Liver (tissue), 3 donors: Measurements from ENCODE around the gene CPZ.

ENCODE experiments used
- EGR1 ChIP-seq, 2 donors: IDR thresholded peaks; 2 replicates each; pipeline ENCODE4 v1.6.1; 2016 to 2018; ENCODE audit warnings: antibody characterized with exemption in 2 of 2, low read depth in 2 of 2
- GABPA ChIP-seq, 2 donors: IDR thresholded peaks in 1 of 2; conservative IDR thresholded peaks in 1 of 2; 2 replicates each; pipeline ENCODE4 v1.6.1; 2016; ENCODE audit warnings: antibody characterized with exemption in 2 of 2, mild to moderate bottlenecking in 1 of 2, moderate library complexity in 1 of 2
- RAD21 ChIP-seq, 2 donors: IDR thresholded peaks; 2 replicates each; pipeline ENCODE4 v1.6.1; 2016; ENCODE audit warnings: antibody characterized with exemption in 2 of 2, mild to moderate bottlenecking in 2 of 2
- SP1 ChIP-seq: IDR thresholded peaks from 2 replicates; pipeline ENCODE4 v1.6.1; 2018; ENCODE audit warnings: antibody characterized with exemption, mild to moderate bottlenecking
- TAF1 ChIP-seq: conservative IDR thresholded peaks from 2 replicates; pipeline ENCODE4 v1.6.1; 2016; ENCODE audit warnings: antibody characterized with exemption, mild to moderate bottlenecking
- YY1 ChIP-seq: IDR thresholded peaks from 2 replicates; pipeline ENCODE4 v1.6.1; 2016; ENCODE audit warnings: antibody characterized with exemption, mild to moderate bottlenecking
- TF ChIP-seq, protein P1 (sequence below): fragments of 150-350 bp; IDR thresholded peaks from 2 replicates; pipeline ENCODE4 v1.5.1; 2017; ENCODE audit warnings: improper control_type of control experiment, low read depth, low read length; ENCODE audit not compliant: missing input control
- TF ChIP-seq, protein P2 (sequence below): IDR thresholded peaks from 2 replicates; pipeline ENCODE4 v1.6.1; 2016; ENCODE audit warnings: antibody characterized with exemption, mild to moderate bottlenecking
- TF ChIP-seq, protein P3 (sequence below): IDR thresholded peaks from 2 replicates; pipeline ENCODE4 v1.6.1; 2016; ENCODE audit warnings: antibody characterized with exemption
- TF ChIP-seq, protein P4 (sequence below): IDR thresholded peaks from 2 replicates; pipeline ENCODE4 v1.6.1; 2016; ENCODE audit warnings: antibody characterized with exemption
- donor health status: healthy.
- donor health status: healthy.

DNA sequence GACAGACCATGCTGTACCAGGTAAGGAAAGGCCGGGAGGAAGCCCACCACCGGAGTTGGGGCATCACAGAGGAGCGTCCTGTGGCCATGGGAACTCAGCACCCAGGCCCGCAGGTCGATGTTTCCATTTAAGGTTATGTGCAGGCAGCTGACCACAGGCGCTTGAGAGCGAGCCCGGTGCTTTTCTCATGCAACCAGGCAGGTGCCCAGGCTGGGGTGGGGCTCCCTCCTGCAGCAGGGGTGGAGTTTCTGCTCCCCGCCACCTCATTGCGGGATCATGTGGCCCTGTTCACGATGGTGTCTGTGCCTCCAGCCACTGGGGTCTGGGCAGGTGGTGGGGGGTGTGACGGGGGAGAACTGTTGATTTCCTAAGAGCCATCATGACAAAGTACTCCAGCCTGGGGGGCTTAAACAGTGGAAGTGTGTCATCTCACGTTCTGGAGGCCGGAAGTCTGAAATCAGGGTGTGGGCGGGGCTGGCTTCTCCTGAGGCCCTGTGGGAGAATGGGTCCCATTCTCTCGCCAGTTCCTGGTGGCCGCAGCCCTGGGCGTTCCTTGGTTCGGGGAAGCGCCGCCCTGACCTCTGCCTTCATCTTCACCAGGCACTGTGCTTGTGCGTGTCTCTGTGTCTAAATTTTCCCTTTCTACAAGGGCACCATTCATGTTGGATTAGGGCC is 60.9 kb downstream of the CPZ start:
- TF ChIP-seq, protein P1, sequence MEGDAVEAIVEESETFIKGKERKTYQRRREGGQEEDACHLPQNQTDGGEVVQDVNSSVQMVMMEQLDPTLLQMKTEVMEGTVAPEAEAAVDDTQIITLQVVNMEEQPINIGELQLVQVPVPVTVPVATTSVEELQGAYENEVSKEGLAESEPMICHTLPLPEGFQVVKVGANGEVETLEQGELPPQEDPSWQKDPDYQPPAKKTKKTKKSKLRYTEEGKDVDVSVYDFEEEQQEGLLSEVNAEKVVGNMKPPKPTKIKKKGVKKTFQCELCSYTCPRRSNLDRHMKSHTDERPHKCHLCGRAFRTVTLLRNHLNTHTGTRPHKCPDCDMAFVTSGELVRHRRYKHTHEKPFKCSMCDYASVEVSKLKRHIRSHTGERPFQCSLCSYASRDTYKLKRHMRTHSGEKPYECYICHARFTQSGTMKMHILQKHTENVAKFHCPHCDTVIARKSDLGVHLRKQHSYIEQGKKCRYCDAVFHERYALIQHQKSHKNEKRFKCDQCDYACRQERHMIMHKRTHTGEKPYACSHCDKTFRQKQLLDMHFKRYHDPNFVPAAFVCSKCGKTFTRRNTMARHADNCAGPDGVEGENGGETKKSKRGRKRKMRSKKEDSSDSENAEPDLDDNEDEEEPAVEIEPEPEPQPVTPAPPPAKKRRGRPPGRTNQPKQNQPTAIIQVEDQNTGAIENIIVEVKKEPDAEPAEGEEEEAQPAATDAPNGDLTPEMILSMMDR, result no peak
- TF ChIP-seq, protein P2, sequence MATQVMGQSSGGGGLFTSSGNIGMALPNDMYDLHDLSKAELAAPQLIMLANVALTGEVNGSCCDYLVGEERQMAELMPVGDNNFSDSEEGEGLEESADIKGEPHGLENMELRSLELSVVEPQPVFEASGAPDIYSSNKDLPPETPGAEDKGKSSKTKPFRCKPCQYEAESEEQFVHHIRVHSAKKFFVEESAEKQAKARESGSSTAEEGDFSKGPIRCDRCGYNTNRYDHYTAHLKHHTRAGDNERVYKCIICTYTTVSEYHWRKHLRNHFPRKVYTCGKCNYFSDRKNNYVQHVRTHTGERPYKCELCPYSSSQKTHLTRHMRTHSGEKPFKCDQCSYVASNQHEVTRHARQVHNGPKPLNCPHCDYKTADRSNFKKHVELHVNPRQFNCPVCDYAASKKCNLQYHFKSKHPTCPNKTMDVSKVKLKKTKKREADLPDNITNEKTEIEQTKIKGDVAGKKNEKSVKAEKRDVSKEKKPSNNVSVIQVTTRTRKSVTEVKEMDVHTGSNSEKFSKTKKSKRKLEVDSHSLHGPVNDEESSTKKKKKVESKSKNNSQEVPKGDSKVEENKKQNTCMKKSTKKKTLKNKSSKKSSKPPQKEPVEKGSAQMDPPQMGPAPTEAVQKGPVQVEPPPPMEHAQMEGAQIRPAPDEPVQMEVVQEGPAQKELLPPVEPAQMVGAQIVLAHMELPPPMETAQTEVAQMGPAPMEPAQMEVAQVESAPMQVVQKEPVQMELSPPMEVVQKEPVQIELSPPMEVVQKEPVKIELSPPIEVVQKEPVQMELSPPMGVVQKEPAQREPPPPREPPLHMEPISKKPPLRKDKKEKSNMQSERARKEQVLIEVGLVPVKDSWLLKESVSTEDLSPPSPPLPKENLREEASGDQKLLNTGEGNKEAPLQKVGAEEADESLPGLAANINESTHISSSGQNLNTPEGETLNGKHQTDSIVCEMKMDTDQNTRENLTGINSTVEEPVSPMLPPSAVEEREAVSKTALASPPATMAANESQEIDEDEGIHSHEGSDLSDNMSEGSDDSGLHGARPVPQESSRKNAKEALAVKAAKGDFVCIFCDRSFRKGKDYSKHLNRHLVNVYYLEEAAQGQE, result no peak
- TF ChIP-seq, protein P3, sequence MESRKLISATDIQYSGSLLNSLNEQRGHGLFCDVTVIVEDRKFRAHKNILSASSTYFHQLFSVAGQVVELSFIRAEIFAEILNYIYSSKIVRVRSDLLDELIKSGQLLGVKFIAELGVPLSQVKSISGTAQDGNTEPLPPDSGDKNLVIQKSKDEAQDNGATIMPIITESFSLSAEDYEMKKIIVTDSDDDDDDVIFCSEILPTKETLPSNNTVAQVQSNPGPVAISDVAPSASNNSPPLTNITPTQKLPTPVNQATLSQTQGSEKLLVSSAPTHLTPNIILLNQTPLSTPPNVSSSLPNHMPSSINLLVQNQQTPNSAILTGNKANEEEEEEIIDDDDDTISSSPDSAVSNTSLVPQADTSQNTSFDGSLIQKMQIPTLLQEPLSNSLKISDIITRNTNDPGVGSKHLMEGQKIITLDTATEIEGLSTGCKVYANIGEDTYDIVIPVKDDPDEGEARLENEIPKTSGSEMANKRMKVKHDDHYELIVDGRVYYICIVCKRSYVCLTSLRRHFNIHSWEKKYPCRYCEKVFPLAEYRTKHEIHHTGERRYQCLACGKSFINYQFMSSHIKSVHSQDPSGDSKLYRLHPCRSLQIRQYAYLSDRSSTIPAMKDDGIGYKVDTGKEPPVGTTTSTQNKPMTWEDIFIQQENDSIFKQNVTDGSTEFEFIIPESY, result no peak
- TF ChIP-seq, protein P4, sequence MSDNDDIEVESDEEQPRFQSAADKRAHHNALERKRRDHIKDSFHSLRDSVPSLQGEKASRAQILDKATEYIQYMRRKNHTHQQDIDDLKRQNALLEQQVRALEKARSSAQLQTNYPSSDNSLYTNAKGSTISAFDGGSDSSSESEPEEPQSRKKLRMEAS, result no peak
- TF ChIP-seq SP1 (no peak), EGR1 (IDR thresholded peaks at IDR 0.05; ENCODE audit: low read depth in 2 of 2) (no peak), YY1 (no peak), GABPA (IDR thresholded peaks at IDR 0.05 in 1 of 2, conservative IDR thresholded peaks at IDR 0.05 in 1 of 2) (no peak), RAD21 (IDR thresholded peaks at IDR 0.05) (no peak), TAF1 (no peak)
